ENCODE data around the gene ASB13.

ASB13 gene

DNA sequence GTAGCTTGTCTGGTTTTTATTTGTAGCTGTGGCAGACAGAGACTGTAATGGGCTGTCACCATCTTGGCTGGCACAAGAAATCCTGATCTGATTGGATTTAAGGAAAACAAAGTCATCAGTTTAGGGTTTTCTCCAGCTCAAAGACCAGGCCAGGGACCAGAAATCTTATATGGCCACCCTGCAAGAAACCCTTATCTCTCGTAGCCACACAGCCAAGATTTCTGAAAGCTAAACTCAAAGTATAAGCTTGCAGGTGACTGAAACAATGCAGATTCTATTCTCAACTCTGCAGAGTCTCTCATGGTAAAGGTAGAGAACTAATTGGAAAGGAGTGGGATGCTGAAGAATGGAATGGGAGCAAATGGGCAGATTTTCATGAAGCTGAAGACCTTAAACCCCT, 3.2 kb upstream of the ASB13 start:
- TF ChIP-seq, protein P1, sequence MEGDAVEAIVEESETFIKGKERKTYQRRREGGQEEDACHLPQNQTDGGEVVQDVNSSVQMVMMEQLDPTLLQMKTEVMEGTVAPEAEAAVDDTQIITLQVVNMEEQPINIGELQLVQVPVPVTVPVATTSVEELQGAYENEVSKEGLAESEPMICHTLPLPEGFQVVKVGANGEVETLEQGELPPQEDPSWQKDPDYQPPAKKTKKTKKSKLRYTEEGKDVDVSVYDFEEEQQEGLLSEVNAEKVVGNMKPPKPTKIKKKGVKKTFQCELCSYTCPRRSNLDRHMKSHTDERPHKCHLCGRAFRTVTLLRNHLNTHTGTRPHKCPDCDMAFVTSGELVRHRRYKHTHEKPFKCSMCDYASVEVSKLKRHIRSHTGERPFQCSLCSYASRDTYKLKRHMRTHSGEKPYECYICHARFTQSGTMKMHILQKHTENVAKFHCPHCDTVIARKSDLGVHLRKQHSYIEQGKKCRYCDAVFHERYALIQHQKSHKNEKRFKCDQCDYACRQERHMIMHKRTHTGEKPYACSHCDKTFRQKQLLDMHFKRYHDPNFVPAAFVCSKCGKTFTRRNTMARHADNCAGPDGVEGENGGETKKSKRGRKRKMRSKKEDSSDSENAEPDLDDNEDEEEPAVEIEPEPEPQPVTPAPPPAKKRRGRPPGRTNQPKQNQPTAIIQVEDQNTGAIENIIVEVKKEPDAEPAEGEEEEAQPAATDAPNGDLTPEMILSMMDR (IDR thresholded peaks at IDR 0.05; ENCODE audit: extremely low read depth, missing control alignments), result no peak
- no peak for DNase-seq (ENCODE audit: low spot score)

DNA sequence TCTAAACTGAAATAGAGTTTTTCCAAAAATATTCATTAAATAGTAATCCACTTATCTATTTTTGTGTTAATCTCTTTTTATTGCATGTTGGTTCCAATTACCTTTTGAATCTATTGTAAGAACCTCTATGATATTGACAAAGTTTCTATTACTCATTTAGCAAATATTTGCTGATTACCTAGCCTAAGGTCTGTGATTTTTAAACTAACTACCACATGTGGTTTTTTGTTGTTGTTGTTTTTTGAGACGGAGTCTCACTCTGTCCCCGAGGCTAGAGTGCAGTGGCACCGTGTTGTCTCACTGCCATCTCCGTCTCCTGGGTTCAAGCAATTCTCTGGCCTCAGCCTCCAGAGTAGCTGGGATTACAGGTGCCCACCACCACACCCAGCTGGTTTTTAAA, 2.0 kb upstream of the ASB13 start:
- TF ChIP-seq, protein P1 (IDR thresholded peaks at IDR 0.05; ENCODE audit: extremely low read depth, missing control alignments), result no peak
- DNase-seq (ENCODE audit: low spot score), result no peak

DNA sequence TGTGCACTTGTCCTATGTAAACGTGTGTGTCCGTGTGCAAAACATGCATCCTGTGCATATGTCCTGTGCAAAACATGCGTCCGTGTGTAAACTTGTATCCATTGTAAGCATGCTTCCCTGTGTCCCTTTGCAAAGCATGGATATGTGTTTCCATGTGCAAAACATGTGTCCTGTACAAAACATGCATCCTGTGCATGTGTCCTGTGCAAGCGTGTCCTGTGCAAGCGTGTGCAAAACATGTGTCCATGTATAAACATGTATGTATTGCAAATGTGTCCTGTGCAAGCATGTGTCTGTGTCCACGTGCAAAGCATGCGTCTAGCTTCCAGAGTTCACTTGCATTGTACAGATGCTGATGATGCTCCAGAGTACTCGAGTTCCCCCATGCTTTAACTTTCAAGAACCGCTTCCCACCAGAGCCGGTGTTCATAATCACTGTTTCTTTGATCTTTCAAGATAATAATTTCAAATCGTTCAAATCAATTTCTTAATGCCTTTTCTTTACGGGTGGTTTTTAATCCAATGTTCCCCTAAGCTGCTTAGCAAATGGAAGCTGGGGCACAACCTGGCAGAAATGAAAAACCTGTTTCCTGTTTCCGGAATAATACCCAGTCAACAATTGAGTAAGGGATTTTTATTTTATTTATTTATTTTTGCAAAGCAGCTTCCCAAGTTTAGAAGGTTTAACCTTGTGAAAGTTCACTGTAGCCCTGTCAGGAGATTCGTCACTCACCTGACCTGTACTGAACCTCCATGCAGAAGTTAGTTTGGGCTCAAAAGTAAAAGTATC, 641 bp upstream of the ASB13 start:
- TF ChIP-seq, protein P1 (IDR thresholded peaks at IDR 0.05; ENCODE audit: extremely low read depth, missing control alignments), result no peak
- DNase-seq (ENCODE audit: low spot score), result peak; percentile 14

DNA sequence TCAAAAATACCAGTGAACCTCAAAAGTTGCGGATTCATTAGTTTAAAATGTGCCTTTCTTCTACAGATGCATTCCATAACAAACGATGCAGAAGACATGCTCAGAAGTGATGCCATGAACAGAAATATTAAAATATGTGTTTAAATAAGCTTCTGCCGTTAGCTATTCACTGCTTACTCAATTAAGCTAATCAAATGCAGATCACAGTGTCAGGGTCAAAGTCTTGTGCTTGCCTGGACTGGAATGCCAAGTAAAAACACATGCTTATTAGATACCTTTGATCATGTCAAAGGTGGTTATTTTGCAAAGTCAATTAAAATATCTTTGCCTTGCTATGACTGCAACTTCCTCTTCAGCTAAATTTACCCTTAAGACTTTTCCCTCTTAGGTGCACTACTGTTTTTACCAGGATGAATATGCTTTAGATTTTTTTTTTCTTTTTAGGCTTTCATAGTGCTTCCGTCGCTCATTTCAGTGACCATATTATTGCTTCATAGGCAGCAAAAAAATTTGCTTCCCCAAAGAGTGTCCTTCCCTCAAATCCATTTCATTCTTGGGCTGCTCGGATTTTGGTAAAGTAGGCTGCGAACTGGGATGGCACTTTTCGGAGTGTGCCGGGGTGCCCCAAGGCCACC, 905 bp downstream of the ASB13 start:
- TF ChIP-seq, protein P1 (IDR thresholded peaks at IDR 0.05; ENCODE audit: extremely low read depth, missing control alignments), result no peak

DNA sequence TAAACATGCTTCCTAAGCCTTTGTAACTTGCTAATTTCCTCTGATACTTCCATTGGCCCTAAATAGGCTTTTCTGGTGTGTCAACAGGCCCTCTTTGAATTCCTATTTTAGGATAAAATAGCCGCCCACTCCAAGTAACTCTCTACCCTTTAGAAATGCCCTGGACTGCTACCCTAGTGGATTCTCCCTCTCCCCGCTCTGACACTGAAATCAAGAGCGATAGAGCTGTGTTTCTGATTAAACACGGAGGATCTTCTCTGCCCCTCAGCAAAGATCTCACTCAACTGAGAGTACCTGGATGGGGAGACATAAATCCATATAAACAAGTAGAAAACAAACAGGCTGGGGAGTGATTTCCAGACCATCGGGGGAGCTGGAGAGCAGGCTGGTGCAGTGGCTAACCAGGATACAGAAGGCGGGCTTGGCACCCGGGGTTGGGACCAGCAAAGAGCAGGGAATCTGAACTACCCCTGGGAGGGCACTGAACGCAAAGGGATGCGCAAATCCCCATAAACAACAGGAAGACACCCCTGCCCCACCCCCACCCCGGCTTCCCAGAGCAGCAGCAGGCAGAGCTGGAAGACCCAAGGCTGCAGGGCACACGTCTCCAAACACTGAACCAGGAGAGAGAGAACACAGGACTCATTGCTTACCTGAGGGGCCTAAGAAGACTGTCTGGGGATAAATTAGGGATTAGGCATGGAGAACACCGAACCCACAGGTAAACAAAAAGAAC, 2.5 kb downstream of the ASB13 start:
- TF ChIP-seq, protein P1 (IDR thresholded peaks at IDR 0.05; ENCODE audit: extremely low read depth, missing control alignments), result no peak
- no peak for DNase-seq (ENCODE audit: low spot score)

More for the DNA sequence above, 905 bp downstream of the ASB13 start:
- DNase-seq (ENCODE audit: low spot score), result no peak

DNA sequence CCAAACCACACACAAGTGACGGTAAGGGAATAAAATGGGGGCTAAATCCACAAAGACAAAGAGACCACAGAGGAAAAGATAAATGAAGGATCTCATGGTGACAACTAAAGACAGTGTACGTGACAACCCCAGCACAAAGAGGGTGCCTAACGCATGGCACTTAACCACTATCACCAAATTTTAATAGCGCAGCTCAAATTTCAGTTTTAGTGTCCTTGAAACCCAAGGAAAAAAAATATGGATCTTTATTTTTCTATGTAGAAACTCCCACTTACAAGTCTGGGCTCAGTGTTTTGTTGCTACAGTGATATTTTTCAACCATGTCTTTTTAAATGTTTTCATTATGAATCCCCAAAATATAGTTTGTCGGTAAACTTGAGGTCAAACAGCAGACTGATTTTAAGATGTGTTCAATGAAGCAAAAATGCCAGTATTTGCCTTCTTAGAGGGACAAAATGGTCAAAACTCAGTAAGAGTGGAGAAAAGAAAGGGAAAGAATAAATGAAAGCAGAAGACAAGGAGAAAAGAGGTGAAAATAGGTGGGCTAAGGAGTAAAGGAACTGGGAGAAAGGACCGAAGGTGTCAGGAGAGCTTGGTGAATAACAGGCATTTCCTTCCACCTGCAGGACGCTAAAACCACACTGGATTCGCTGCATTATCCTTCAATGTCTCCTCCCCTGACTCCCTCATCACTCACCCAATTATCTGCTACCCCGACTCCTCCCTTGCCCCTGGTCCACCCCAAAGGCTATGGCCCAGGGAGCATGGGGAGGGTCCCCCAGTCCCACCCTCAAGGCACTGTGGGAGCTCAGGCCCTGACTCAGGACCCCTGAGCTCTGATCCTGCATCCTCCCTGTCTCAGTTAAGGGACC, 3.5 kb downstream of the ASB13 start:
- TF ChIP-seq, protein P1 (IDR thresholded peaks at IDR 0.05; ENCODE audit: extremely low read depth, missing control alignments), result no peak
- DNase-seq (ENCODE audit: low spot score), result no peak

Measured in GM20000 (cell line).